BE2C (cell line): ENCODE measurements around the gene LYZL4.

ENCODE experiments used
- DNase-seq: peaks from one replicate; pipeline ENCODE4 v3.0.0-alpha.2; 2020
- H3K27me3 ChIP-seq: fragments of 250-450 bp; sonication (Bioruptor Pico); 2 replicates; pipeline ENCODE4 v1.5.1; 2020; ENCODE audit warnings: mild to moderate bottlenecking
- H3K36me3 ChIP-seq: fragments of 250-450 bp; sonication (Bioruptor Pico); 2 replicates; pipeline ENCODE4 v1.5.1; 2020; ENCODE audit warnings: mild to moderate bottlenecking
- H3K4me1 ChIP-seq: fragments of 250-450 bp; sonication (Bioruptor Pico); 2 replicates; pipeline ENCODE4 v1.5.1; 2020
- H3K4me3 ChIP-seq: 2 replicates; pipeline ENCODE4 v1.5.1; 2011; ENCODE audit warnings: low read depth, low read length
- H3K9me3 ChIP-seq: fragments of 250-450 bp; sonication (Bioruptor Pico); 2 replicates; pipeline ENCODE4 v1.5.1; 2020
- TF ChIP-seq, protein P1 (sequence below): IDR thresholded peaks from 2 replicates; pipeline ENCODE4 v1.5.1; 2012; ENCODE audit warnings: mild to moderate bottlenecking, low read depth, low read length

LYZL4 gene

DNA sequence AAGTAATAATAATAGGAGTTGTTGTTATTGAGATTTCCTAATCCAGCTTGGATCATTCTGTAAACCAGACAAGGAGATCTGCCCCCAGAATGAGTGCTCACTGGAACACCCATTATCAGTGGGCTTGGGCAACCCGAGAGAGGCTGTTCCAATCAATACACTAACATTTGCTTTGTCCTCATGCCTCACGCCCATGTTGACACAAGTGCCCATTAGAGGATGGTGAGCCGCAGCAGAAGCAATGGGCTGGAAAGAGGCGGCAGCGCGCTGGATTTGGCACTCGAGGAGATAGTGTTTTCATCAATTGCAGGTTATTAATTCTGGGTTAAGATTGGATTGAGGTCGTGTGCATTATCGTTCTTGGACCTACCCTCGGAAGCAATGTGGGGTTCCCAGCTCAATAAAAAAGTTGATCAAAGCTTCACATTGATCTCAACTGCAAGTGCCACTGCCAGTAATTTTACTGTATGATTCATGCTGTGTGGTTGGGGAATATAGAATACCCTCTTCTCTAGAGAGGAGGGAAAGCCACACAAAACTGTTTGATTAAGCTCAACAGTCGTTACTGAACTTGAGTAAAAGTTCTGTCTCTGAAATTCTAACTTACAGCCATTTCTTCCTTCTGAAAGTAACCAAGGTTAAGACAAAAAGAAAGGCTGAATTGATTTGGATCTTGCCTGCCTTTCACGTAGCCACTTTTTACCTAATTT, 15.7 kb downstream of the LYZL4 start:
- H3K27me3 ChIP-seq, result no peaks in the 10 kb centered on the region
- TF ChIP-seq, protein P1, sequence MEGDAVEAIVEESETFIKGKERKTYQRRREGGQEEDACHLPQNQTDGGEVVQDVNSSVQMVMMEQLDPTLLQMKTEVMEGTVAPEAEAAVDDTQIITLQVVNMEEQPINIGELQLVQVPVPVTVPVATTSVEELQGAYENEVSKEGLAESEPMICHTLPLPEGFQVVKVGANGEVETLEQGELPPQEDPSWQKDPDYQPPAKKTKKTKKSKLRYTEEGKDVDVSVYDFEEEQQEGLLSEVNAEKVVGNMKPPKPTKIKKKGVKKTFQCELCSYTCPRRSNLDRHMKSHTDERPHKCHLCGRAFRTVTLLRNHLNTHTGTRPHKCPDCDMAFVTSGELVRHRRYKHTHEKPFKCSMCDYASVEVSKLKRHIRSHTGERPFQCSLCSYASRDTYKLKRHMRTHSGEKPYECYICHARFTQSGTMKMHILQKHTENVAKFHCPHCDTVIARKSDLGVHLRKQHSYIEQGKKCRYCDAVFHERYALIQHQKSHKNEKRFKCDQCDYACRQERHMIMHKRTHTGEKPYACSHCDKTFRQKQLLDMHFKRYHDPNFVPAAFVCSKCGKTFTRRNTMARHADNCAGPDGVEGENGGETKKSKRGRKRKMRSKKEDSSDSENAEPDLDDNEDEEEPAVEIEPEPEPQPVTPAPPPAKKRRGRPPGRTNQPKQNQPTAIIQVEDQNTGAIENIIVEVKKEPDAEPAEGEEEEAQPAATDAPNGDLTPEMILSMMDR, result no peak
- no peak for DNase-seq

DNA sequence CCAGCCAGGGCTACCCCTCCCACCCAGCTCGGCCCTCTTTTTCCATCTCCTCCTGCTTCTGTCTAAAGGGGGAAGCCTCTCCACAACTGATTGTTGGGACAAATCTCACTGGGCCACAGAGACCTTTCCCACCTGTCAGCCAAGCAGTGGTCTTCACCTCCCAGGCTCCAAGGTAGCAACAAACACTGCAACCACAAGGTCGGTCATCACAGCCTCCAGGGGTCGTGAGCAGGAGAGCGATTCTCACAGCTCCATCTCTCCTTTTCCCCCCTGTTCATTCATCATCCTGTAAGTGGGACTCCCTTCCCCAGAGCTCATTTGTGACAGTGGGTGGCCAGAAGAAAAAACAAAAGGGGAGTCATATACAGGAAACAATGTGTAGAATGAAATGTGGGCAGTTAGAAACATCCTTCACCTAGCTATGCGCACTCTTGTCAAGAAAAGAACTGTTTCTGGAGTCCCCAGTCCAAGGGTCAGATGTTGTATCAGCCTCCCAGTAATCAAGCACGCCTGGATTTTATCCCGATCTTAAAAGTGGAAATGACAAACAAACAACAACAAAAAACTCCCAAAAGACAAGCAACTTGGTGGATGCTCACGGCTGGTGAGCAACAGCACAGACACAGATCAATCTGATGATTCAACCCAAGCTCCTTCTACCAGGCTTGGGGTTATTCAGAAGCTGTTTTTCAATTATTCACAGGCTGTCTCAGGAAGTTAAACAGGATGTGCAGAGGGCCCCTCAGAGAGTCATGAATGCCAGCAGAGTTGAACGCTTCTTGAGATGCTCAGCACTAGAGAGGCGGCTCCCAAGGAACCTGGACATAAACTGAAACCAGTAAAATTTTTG, 22.4 kb downstream of the LYZL4 start:
- H3K4me3 ChIP-seq, result no peak overlapping the region
- no peaks in the 10 kb centered on the region for H3K9me3 ChIP-seq
- no peaks in the 10 kb centered on the region for H3K4me1 ChIP-seq
- TF ChIP-seq, protein P1, result no peak
- H3K27me3 ChIP-seq, result no peaks in the 10 kb centered on the region
- no peak for DNase-seq
- H3K36me3 ChIP-seq, result no peaks in the 10 kb centered on the region

More for the DNA sequence above, 15.7 kb downstream of the LYZL4 start:
- Histone ChIP-seq H3K4me3 (no peak overlapping the region), H3K4me1 (no peaks in the 10 kb centered on the region), H3K36me3 (no peaks in the 10 kb centered on the region), H3K9me3 (no peaks in the 10 kb centered on the region)

DNA sequence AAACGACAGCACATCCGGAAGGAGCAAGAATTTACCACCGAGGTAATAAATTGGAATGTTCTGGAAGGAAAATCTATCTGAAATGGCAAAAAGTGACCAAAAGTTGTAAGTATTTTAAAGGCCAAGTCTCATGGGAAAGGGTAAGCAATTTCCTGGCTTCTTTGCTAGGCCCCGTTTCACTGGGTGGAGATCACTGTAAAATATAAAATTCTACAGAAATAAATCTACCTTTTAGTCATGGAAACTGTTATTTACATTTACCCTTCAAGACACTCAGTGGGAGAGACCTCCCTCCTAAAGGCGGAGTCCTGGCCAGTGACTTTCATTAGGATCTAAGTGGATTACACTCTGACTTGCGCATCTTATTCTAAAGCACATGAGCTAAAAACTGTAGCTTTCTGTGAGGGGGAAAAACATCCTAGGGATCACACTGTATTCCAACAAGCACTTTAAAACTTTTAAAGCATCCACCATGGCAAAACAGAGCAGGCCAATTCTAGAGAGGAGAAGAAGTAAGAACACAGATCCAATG, 28.8 kb downstream of the LYZL4 start:
- TF ChIP-seq, protein P1, result no peak
- H3K4me1 ChIP-seq, result no peaks in the 10 kb centered on the region
- no peaks in the 10 kb centered on the region for H3K36me3 ChIP-seq
- H3K4me3 ChIP-seq, result no peak overlapping the region
- no peaks in the 10 kb centered on the region for H3K9me3 ChIP-seq
- no peaks in the 10 kb centered on the region for H3K27me3 ChIP-seq
- no peak for DNase-seq

DNA sequence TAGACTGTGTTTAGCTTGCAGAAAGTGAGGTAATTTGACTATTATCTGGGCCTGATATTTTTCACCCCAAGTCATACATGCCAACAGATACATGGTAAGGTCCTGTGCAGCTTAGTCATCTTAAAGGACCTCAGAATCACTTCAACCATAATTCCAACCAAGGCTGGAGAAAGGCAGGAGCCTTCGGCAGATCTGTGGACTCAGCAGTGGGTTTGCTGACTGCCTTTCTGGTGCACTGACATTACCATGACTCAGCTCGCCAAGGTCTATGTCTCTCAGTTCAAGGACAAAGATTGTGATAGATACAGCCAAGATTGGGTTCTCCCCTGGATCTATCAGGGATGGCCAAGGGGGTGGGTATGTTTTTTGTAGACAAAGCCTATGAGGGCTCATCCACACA, 32.7 kb downstream of the LYZL4 start:
- no peaks in the 10 kb centered on the region for H3K27me3 ChIP-seq
- DNase-seq, result no peak

DNA sequence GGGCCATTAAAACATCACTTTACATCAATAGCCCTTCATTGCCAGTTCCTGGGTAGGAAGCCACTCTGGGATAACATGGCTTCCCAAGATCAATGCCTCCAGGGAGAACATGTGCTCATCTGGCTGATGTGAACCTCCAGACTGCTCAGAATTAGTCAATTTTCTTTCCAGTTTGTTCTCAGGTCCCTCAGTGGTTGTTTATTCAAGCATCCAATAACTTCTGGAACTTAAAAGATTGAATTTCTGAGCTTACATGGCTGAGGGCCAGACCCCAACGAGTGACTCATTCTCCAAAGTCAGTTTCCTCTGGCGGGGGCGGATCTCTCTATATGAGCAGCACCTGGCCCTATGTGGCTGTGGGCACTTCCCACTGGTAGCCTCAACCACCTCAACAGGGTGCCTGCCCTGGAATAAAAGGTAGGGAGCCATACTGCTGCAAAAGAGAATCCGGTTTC, 34.0 kb downstream of the LYZL4 start:
- no peaks in the 10 kb centered on the region for H3K36me3 ChIP-seq
- TF ChIP-seq, protein P1, result no peak
- no peaks in the 10 kb centered on the region for H3K27me3 ChIP-seq
- DNase-seq, result no peak
- no peaks in the 10 kb centered on the region for H3K4me1 ChIP-seq
- no peaks in the 10 kb centered on the region for H3K9me3 ChIP-seq
- no peak overlapping the region for H3K4me3 ChIP-seq

More for the DNA sequence above, 32.7 kb downstream of the LYZL4 start:
- Histone ChIP-seq H3K36me3 (no peaks in the 10 kb centered on the region), H3K9me3 (no peaks in the 10 kb centered on the region), H3K4me3 (no peak overlapping the region), H3K4me1 (no peaks in the 10 kb centered on the region)
- TF ChIP-seq, protein P1, result no peak
